RWPE1 (cell line): ENCODE results near the gene HSPB9.
A peak's percentile ranks its signal among the peaks of the same experiment; 100 is the strongest.

ENCODE experiments used
- CTCF ChIA-PET: fragments of 350-600 bp; sonication (Branson Sonifier 250); formaldehyde crosslinking; extraction: SDS; loops from one replicate; lab custom pipeline; 2021; lab: Yijun Ruan, JAX
- POLR2A ChIA-PET: fragments of 400-600 bp; formaldehyde crosslinking; extraction: SDS; loops from one replicate; lab custom pipeline; 2020; ENCODE audit warnings: antibody characterized with exemption; ENCODE audit not compliant: low non-redundant PET; lab: Yijun Ruan, JAX
- DNase-seq: peaks from one replicate; pipeline ENCODE4 v3.0.0; 2012; ENCODE audit warnings: low spot score
- H3K27ac ChIP-seq: fragments of 450-650 bp; 2 replicates; pipeline ENCODE4 v1.5.1; 2017
- TF ChIP-seq, protein P1 (sequence below): fragments of 450-650 bp; conservative IDR thresholded peaks from 2 replicates; pipeline ENCODE4 v1.5.1; 2017; ENCODE audit warnings: low read depth, mild to moderate bottlenecking

The HSPB9 gene

GRCh38 chr17:42112552-42113176 lies 9.9 kb upstream of the HSPB9 start, which contains the start of gene DHX58:
Gene DHX58, minus strand, starts transcription at chr17:42112714. Its CDS starts 822 bp downstream, at chr17:42111892.
- CTCF ChIA-PET, result interaction anchor here (0.6 to 1.4 kb wide), 6 partner anchors 12 to 93 kb away, joined by 3 to 5 read pairs (median 4); partner anchors contain the start of gene NKIRAS2
- TF ChIP-seq, protein P1, sequence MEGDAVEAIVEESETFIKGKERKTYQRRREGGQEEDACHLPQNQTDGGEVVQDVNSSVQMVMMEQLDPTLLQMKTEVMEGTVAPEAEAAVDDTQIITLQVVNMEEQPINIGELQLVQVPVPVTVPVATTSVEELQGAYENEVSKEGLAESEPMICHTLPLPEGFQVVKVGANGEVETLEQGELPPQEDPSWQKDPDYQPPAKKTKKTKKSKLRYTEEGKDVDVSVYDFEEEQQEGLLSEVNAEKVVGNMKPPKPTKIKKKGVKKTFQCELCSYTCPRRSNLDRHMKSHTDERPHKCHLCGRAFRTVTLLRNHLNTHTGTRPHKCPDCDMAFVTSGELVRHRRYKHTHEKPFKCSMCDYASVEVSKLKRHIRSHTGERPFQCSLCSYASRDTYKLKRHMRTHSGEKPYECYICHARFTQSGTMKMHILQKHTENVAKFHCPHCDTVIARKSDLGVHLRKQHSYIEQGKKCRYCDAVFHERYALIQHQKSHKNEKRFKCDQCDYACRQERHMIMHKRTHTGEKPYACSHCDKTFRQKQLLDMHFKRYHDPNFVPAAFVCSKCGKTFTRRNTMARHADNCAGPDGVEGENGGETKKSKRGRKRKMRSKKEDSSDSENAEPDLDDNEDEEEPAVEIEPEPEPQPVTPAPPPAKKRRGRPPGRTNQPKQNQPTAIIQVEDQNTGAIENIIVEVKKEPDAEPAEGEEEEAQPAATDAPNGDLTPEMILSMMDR, result no peak
- DNase-seq, result peak; percentile 88
- POLR2A ChIA-PET, result interaction anchor here (0.7 to 1.2 kb wide), 2 partner anchors 48 to 136 kb away, joined by 3 to 4 read pairs; no protein-coding TSS in a partner anchor
- H3K27ac ChIP-seq, result peak within 1 kb of the TSS; percentile 90

DNA sequence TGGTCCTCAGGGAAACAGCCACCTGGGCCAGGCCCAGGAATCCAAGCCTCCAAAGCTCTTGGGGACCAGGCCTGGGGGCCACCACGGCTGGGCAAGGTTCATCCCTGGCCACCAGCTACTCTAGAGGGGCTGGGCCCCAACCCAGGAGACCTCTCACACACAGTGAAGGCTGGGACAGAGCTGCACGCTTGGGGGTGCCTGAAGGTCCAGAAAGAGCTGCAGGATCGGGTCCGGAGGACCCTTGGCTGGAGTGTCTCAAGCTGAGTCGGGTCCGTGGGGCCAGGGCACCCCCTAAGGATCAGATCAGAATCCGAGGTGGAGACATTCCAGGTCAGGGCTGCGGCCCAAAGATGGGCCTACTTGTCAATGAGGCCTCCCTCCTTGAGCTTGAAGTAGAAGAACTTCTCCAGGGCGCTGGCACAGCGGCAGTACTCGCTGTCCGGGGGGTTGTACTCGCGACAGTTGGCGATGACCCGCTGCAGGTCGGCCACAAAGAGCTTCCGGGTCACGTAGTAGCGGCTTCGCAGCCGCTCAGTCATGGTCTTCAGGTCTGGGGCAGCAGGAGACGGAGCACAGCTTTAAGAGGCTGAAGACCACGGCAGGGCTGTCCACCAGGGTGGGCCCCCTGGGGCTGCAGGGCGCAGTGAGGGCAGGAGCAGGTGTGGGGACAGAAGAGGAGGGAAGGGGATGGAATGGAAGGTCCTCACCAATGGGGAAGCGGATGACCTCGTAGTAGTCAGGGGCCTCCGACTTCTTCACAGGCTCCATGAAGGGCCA lies 9.1 kb upstream of the HSPB9 start:
- peak overlapping the region; percentile 90 for H3K27ac ChIP-seq
- TF ChIP-seq, protein P1, result no peak
- ChIA-PET POLR2A (interaction anchor here (1.0 kb wide), 1 partner anchor 147 kb away, joined by 5 read pairs; no protein-coding TSS in a partner anchor), CTCF (interaction anchor here (0.6 to 1.3 kb wide), 5 partner anchors 48 to 93 kb away, joined by 3 to 5 read pairs (median 4); partner anchors contain the start of gene NKIRAS2)
- no peak for DNase-seq

GRCh38 chr17:42114118-42114517 lies 8.5 kb upstream of the HSPB9 start:
- H3K27ac ChIP-seq, result peak overlapping the region; percentile 90
- no peak for DNase-seq
- TF ChIP-seq, protein P1, result no peak
- POLR2A ChIA-PET, result interaction anchor here (1.0 kb wide), 1 partner anchor 148 kb away, joined by 5 read pairs; no protein-coding TSS in a partner anchor
- CTCF ChIA-PET, result interaction anchor here (0.6 to 0.7 kb wide), 2 partner anchors 34 to 151 kb away, joined by 3 to 5 read pairs; no protein-coding TSS in a partner anchor

DNA sequence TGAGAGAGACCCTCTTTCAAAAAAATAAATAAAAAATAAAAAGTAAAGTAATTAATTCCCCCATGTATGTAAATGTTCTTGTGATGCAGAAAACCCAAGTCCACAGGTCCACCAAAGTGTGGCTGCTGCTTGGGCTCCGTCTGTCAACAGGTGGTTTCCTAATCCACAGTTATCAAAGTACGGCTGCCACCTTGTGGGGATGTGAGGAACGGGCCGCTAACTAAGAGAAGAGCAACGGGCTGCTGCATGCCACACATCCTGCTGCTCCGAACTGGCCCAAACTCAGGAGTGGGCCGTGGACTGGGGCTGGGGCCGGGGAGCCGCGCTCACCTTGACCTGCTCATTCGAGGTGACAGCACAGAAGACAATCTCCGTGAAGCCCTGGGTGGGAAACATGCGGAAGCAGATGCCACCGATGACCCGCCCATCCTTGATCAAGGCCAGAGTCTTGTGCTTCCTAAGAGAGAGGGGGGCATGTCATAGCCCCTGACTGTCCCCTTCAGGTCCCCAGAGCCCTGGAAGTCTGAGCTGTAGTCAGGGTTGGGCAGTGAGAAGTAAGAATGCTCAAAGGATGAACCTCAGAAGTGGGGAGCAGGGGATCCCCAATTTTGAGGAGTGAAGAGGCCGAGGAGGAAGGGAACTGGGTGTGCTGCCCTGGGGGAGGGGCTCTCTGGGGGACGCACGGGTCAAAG lies 5.8 kb upstream of the HSPB9 start:
- TF ChIP-seq, protein P1, result peak; percentile 86
- CTCF ChIA-PET, result interaction anchor here (0.6 to 2.3 kb wide), 4 partner anchors 11 to 94 kb away, joined by 3 to 19 read pairs (median 4); no protein-coding TSS in a partner anchor
- POLR2A ChIA-PET, result no interaction called here
- H3K27ac ChIP-seq, result peak overlapping the region; percentile 27; the same call in 1 of the 2 replicates
- peak; percentile 64 for DNase-seq

GRCh38 chr17:42117397-42118125 lies 5.0 kb upstream of the HSPB9 start:
- ChIA-PET CTCF (interaction anchor here (0.5 to 2.3 kb wide), 7 partner anchors 10 to 188 kb away, joined by 3 to 19 read pairs (median 3); no protein-coding TSS in a partner anchor), POLR2A (no interaction called here)
- TF ChIP-seq, protein P1, result no peak
- H3K27ac ChIP-seq, result peak overlapping the region; percentile 71
- DNase-seq, result no peak
